K562 (cell line): ENCODE data around the gene MAP3K6. TPM values are rescaled to one million over a fixed set of nuclear protein-coding genes. Genes with fewer than 3 reads are reported as not detected.
A peak's percentile ranks its signal among the peaks of the same experiment; 100 is the strongest.

Experiments used
- ARNT ChIP-seq, 2 experiments: fragments of 450-650 bp; IDR thresholded peaks; 2 replicates each; pipeline ENCODE4 v1.6.1; 2016; ENCODE audit warnings: mild to moderate bottlenecking in 1 of 2
- BHLHE40 ChIP-seq: IDR thresholded peaks from 2 replicates; pipeline ENCODE4 v1.6.1; 2011; ENCODE audit warnings: low read length, improper control_type of control experiment
- CEBPG ChIP-seq, 3 experiments: fragments of 200-800 bp in 1 of 3; sonication (Bioruptor generic) in 1 of 3; sonication (generic) in 1 of 3; formaldehyde crosslinking in 1 of 3; IDR thresholded peaks in 2 of 3; conservative IDR thresholded peaks in 1 of 3; 2 replicates each; pipeline versions ENCODE4 v1.6.1 to v1.8.0; 2016 to 2022; ENCODE audit warnings: missing compliant biosample characterization in 2 of 3, missing genetic modification characterization in 2 of 3, mild to moderate bottlenecking in 1 of 3, missing genetic modification reagents in 1 of 3
- FOSL1 ChIP-seq: fragments of 200-800 bp; sonication (Bioruptor generic); conservative IDR thresholded peaks from 2 replicates; pipeline ENCODE4 v1.6.1; 2016; ENCODE audit warnings: missing genetic modification characterization, missing compliant biosample characterization
- GABPB1 ChIP-seq: sonication (generic); formaldehyde crosslinking; IDR thresholded peaks from 2 replicates; pipeline ENCODE4 v1.8.0; 2022; ENCODE audit warnings: mild to moderate bottlenecking, missing genetic modification reagents
- PYGO2 ChIP-seq: fragments of 450-650 bp; IDR thresholded peaks from 2 replicates; pipeline ENCODE4 v1.6.1; 2016; ENCODE audit warnings: mild to moderate bottlenecking, missing genetic modification characterization, moderate library complexity, missing compliant biosample characterization
- RBM39 ChIP-seq: fragments of 200-400 bp; formaldehyde crosslinking; optimal IDR thresholded peaks from 2 replicates; pipeline ENCODE3; 2018; ENCODE audit warnings: low read depth, low read length
- ZNF586 ChIP-seq: fragments of 450-650 bp; formaldehyde crosslinking; conservative IDR thresholded peaks from 2 replicates; pipeline ENCODE4 v1.4.0; 2020; ENCODE audit warnings: mild to moderate bottlenecking, moderate library complexity
- polyA plus RNA-seq, 8 experiments: library from polyadenylated mRNA; depleted of rRNA in 4 of 8; stranded (reverse) in 5 of 8; unstranded in 3 of 8; fragments of >200 nt; fragmentation: Nextera tagmentation in 2 of 8; fragmentation: Illumina TruSeq in 1 of 8; extraction: Ambion mirVana in 2 of 8; extraction: Trizol in 1 of 8; gene quantifications; 2 replicates each; pipeline versions ENCODE4 v1.2.1 to v1.2.3, GENCODE V29; 2011 to 2014; ENCODE audit warnings: inconsistent platforms in 1 of 8, missing spikeins in 1 of 8
- total RNA-seq, 7 experiments: library from RNA; depleted of rRNA in 6 of 7; stranded (reverse); fragments of >200 nt in 6 of 7; fragmentation: Illumina TruSeq in 2 of 7; extraction: Trizol in 2 of 7; gene quantifications; 2 replicates each; pipeline versions ENCODE4 v1.2.1 to v1.2.3, GENCODE V29; 2011 to 2021; ENCODE audit warnings: low replicate concordance in 1 of 7
- TF ChIP-seq, protein P1 (sequence below): fragments of 450-650 bp; IDR thresholded peaks from 2 replicates; pipeline ENCODE4 v1.7.0; 2016; ENCODE audit warnings: borderline replicate concordance
- TF ChIP-seq, protein P2 (sequence below), 2 experiments: IDR thresholded peaks; 2 replicates each; pipeline ENCODE4 v1.6.1; 2011; ENCODE audit warnings: borderline replicate concordance in 1 of 2, control low read depth in 1 of 2, low read depth in 1 of 2, low read length in 1 of 2, mild to moderate bottlenecking in 1 of 2, mixed read lengths in 1 of 2, moderate library complexity in 1 of 2; ENCODE audit not compliant: insufficient read depth in 1 of 2, insufficient read length in 1 of 2, poor library complexity in 1 of 2, severe bottlenecking in 1 of 2; ENCODE audit errors: extremely low read depth in 1 of 2
- TF ChIP-seq, protein P3 (sequence below): fragments of 450-650 bp; IDR thresholded peaks from 2 replicates; pipeline ENCODE4 v1.6.1; 2014; ENCODE audit warnings: low read depth, mild to moderate bottlenecking, moderate library complexity, borderline replicate concordance
- TF ChIP-seq, protein P4 (sequence below): fragments of 250-450 bp; sonication (Bioruptor Pico); IDR thresholded peaks from 2 replicates; pipeline ENCODE4 v1.4.0; 2020
- TF ChIP-seq, protein P5 (sequence below): fragments of 450-650 bp; formaldehyde crosslinking; IDR thresholded peaks from 2 replicates; pipeline ENCODE4 v1.4.0; 2022; ENCODE audit warnings: mild to moderate bottlenecking, moderate library complexity
- TF ChIP-seq, protein P6 (sequence below): fragments of 250-450 bp; sonication (Bioruptor Pico); IDR thresholded peaks from 2 replicates; pipeline ENCODE4 v1.4.0; 2020; ENCODE audit warnings: mild to moderate bottlenecking, moderate library complexity

Gene MAP3K6
- total and polyA plus RNA-seq, 9 of the 15 experiments (the other 6 are each of a cell fraction or from before 2014, with no cell fraction given) = 0.99 to 21.9 (median 7.0) TPM

DNA sequence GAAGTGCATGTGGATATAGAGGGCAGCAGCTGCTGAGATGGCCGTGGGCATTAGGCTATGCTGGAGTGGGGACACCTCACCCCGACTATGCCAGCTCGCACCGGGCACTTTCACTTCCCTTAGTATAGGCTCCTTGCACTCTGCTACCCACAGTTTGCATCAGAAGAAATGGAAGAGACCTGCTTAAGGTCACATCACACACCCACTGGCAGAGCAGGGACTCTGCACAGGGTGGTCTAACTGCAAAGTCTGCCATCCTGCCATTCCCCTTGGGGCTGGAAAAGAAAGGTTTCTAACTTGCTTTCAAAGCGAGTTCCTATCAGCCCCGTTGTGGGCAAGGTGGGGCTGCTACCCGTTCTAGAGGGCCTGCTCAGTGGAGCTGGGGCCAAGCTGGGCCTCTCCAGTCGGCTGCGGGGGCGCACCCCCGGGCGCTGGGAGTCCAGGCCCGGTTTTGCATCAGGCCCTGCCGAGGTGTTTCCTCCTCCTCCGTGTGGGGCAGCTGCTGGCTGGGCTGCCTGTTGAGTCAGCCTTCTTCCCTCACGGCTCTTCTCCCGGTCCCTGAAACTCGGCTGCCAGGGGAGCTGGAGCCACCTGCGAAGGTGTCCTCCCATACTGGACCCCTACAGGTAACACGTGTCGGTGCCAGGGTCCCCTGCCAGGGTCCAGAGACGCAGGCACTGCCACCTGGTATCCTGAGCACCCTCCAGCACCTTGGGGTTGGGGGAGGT is 25.1 kb downstream of the MAP3K6 start, which contains the start of gene SYTL1 (continued):
- TF ChIP-seq, protein P1, sequence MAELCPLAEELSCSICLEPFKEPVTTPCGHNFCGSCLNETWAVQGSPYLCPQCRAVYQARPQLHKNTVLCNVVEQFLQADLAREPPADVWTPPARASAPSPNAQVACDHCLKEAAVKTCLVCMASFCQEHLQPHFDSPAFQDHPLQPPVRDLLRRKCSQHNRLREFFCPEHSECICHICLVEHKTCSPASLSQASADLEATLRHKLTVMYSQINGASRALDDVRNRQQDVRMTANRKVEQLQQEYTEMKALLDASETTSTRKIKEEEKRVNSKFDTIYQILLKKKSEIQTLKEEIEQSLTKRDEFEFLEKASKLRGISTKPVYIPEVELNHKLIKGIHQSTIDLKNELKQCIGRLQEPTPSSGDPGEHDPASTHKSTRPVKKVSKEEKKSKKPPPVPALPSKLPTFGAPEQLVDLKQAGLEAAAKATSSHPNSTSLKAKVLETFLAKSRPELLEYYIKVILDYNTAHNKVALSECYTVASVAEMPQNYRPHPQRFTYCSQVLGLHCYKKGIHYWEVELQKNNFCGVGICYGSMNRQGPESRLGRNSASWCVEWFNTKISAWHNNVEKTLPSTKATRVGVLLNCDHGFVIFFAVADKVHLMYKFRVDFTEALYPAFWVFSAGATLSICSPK = no peak
- TF ChIP-seq, protein P2, sequence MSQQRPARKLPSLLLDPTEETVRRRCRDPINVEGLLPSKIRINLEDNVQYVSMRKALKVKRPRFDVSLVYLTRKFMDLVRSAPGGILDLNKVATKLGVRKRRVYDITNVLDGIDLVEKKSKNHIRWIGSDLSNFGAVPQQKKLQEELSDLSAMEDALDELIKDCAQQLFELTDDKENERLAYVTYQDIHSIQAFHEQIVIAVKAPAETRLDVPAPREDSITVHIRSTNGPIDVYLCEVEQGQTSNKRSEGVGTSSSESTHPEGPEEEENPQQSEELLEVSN (IDR thresholded peaks at IDR 0.05; ENCODE audit: borderline replicate concordance in 1 of 2, extremely low read depth in 1 of 2, insufficient read depth in 1 of 2, insufficient read length in 1 of 2, low read depth in 1 of 2, low read length in 1 of 2, poor library complexity in 1 of 2, severe bottlenecking in 1 of 2) = peak in 1 of 2 experiments; percentile 28
- no peak for TF ChIP-seq RBM39
- TF ChIP-seq GABPB1 (CRISPR knock-in tag) = no peak
- no peak for TF ChIP-seq PYGO2
- peak; percentile 32; the same call in 1 of the 2 replicates for TF ChIP-seq FOSL1
- peak; percentile 4; the same call in 1 of the 2 replicates for TF ChIP-seq CEBPG (CRISPR knock-in tag; IDR thresholded peaks at IDR 0.05)
- TF ChIP-seq CEBPG (tag; conservative IDR thresholded peaks at IDR 0.05 in 1 of 2, IDR thresholded peaks at IDR 0.05 in 1 of 2) = no peak
- peak; percentile 55; the same call in 1 of the 2 replicates for TF ChIP-seq BHLHE40
- TF ChIP-seq, protein P3, sequence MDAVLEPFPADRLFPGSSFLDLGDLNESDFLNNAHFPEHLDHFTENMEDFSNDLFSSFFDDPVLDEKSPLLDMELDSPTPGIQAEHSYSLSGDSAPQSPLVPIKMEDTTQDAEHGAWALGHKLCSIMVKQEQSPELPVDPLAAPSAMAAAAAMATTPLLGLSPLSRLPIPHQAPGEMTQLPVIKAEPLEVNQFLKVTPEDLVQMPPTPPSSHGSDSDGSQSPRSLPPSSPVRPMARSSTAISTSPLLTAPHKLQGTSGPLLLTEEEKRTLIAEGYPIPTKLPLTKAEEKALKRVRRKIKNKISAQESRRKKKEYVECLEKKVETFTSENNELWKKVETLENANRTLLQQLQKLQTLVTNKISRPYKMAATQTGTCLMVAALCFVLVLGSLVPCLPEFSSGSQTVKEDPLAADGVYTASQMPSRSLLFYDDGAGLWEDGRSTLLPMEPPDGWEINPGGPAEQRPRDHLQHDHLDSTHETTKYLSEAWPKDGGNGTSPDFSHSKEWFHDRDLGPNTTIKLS = no peak
- no peak for TF ChIP-seq ARNT (IDR thresholded peaks at IDR 0.05)
- TF ChIP-seq, protein P4, sequence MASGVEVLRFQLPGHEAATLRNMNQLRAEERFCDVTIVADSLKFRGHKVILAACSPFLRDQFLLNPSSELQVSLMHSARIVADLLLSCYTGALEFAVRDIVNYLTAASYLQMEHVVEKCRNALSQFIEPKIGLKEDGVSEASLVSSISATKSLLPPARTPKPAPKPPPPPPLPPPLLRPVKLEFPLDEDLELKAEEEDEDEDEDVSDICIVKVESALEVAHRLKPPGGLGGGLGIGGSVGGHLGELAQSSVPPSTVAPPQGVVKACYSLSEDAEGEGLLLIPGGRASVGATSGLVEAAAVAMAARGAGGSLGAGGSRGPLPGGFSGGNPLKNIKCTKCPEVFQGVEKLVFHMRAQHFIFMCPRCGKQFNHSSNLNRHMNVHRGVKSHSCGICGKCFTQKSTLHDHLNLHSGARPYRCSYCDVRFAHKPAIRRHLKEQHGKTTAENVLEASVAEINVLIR (CRISPR knock-in tag) = no peak
- TF ChIP-seq, protein P5, sequence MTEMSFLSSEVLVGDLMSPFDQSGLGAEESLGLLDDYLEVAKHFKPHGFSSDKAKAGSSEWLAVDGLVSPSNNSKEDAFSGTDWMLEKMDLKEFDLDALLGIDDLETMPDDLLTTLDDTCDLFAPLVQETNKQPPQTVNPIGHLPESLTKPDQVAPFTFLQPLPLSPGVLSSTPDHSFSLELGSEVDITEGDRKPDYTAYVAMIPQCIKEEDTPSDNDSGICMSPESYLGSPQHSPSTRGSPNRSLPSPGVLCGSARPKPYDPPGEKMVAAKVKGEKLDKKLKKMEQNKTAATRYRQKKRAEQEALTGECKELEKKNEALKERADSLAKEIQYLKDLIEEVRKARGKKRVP = peak; percentile 37; the same call in 1 of the 2 replicates
- TF ChIP-seq ZNF586 (CRISPR knock-in tag) = no peak
- TF ChIP-seq, protein P6, sequence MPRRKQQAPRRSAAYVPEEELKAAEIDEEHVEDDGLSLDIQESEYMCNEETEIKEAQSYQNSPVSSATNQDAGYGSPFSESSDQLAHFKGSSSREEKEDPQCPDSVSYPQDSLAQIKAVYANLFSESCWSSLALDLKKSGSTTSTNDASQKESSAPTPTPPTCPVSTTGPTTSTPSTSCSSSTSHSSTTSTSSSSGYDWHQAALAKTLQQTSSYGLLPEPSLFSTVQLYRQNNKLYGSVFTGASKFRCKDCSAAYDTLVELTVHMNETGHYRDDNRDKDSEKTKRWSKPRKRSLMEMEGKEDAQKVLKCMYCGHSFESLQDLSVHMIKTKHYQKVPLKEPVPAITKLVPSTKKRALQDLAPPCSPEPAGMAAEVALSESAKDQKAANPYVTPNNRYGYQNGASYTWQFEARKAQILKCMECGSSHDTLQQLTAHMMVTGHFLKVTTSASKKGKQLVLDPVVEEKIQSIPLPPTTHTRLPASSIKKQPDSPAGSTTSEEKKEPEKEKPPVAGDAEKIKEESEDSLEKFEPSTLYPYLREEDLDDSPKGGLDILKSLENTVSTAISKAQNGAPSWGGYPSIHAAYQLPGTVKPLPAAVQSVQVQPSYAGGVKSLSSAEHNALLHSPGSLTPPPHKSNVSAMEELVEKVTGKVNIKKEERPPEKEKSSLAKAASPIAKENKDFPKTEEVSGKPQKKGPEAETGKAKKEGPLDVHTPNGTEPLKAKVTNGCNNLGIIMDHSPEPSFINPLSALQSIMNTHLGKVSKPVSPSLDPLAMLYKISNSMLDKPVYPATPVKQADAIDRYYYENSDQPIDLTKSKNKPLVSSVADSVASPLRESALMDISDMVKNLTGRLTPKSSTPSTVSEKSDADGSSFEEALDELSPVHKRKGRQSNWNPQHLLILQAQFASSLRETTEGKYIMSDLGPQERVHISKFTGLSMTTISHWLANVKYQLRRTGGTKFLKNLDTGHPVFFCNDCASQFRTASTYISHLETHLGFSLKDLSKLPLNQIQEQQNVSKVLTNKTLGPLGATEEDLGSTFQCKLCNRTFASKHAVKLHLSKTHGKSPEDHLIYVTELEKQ (CRISPR knock-in tag) = no peak
